Parathyroid adenoma (tissue), 2 donors: ENCODE data around the gene CLIC3.

ENCODE experiments used
- H2AFZ ChIP-seq: fragments of 300-600 bp; sonication (generic); one replicate; pipeline ENCODE4 v1.7.0; 2017; ENCODE audit warnings: antibody characterized with exemption, mild to moderate bottlenecking
- H3K27ac ChIP-seq: fragments of 300-600 bp; sonication (generic); one replicate; pipeline ENCODE4 v1.7.0; 2017
- H3K27me3 ChIP-seq: fragments of 300-600 bp; sonication (generic); one replicate; pipeline ENCODE4 v1.7.0; 2017; ENCODE audit warnings: low read length; ENCODE audit not compliant: control insufficient read depth, insufficient read depth
- H3K36me3 ChIP-seq: fragments of 300-600 bp; sonication (generic); one replicate; pipeline ENCODE4 v1.7.0; 2017; ENCODE audit warnings: low read length; ENCODE audit not compliant: control insufficient read depth, insufficient read depth
- H3K4me1 ChIP-seq: fragments of 300-600 bp; sonication (generic); one replicate; pipeline ENCODE4 v1.7.0; 2017; ENCODE audit warnings: control low read depth
- H3K4me2 ChIP-seq: fragments of 300-600 bp; sonication (generic); one replicate; pipeline ENCODE4 v1.7.0; 2017; ENCODE audit warnings: low read length
- H3K4me3 ChIP-seq: fragments of 300-600 bp; sonication (generic); one replicate; pipeline ENCODE4 v1.7.0; 2017; ENCODE audit warnings: low read depth, low read length
- H3K79me2 ChIP-seq: fragments of 300-600 bp; sonication (generic); one replicate; pipeline ENCODE4 v1.7.0; 2017; ENCODE audit warnings: control low read depth
- H3K9ac ChIP-seq: fragments of 300-600 bp; sonication (generic); one replicate; pipeline ENCODE4 v1.7.0; 2017; ENCODE audit warnings: mild to moderate bottlenecking
- H3K9me3 ChIP-seq: fragments of 300-600 bp; sonication (generic); one replicate; pipeline ENCODE4 v1.7.0; 2017; ENCODE audit warnings: low read length; ENCODE audit not compliant: control insufficient read depth
- CTCF ChIP-seq: fragments of 300-600 bp; sonication (generic); IDR thresholded peaks from one replicate; pipeline ENCODE4 v1.7.0; 2017; ENCODE audit warnings: antibody characterized with exemption, mild to moderate bottlenecking
- donor health status: primary hyperparathyroidism.

Gene CLIC3

DNA sequence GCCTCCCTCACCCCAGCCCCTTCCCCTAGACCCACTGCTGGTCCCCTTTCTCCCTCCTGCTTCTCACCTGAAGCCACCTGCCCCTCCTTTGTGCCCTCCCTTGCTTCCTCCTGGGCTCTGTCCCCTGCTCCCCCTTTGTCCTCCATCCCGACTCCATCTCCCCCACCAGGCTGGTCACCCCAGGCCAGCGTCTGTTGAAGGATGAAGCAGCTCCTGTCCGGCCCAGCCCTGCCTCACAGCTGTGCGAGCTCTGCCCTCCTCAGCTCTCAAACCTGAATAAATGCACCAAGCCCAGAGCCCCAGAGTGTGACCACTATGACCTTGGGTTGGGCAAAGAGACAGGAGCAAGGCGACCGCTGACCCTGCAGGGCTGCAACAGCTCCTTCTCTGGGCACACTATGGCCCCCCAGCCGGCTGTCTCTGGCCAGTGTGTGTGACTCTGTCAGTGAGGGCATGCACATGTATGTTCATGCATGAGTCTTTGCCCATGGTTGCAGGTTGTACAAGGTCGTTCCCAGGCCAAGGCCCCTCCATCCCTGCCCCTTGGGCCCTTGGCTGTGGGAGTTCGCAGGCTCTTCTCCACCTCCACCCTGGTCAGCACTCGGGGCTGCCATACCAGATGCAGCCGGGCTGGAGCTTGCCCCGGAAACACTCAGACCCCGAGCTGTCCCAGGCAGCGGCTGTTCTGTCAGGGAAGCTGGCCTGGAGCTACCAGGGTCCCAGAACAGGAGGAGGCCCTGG is 41.0 kb downstream of the CLIC3 start:
- no peak overlapping the region for H3K9ac ChIP-seq
- no peak overlapping the region for H3K27ac ChIP-seq
- no peaks in the 10 kb centered on the region for H3K27me3 ChIP-seq
- no peaks in the 10 kb centered on the region for H3K79me2 ChIP-seq
- H3K4me1 ChIP-seq: no peaks in the 10 kb centered on the region
- H2AFZ ChIP-seq: no peak overlapping the region
- no peaks in the 10 kb centered on the region for H3K9me3 ChIP-seq
- no peak for TF ChIP-seq CTCF
- H3K4me3 ChIP-seq: no peak overlapping the region
- H3K4me2 ChIP-seq: no peak overlapping the region
- H3K36me3 ChIP-seq: no peaks in the 10 kb centered on the region

DNA sequence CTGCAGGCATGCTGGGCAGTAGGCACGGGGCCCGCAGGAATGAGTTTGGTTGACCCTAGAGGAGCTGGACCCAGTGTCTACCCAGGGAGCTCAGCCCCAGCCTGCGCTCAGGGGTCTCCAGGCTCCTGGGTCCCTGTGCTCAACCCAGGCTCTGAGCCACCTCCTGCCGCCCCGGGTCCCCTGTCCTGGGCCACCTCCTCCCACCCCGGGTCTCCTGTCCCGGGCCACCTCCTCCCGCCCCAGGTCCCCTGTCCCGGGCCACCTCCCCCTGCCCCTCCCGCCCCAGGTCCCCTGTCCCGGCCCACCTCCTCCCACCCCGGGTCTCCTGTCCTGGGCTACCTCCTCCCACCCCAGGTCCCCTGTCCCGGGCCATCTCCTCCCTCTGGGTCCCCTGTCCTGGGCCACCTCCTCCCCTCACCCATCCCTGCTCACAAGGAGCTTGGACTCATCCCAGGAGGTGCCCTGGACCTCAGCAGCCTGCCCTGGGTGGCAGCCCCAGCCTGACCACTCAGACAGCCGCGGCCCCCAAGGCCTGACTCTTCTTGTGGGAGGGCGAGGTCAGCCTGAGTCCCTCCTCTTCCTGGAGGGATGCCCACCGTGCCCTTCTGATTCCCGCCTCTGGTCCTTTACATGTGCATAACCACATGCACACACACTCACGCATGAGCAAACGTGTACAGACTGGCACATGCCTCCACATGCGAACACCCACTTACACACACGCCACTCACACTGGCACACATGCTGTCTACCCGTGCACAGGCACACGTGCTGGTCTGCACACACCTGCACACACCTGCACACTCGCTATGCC is 41.9 kb downstream of the CLIC3 start:
- Histone ChIP-seq H3K4me1 (no peaks in the 10 kb centered on the region), H3K9me3 (no peaks in the 10 kb centered on the region), H3K36me3 (no peaks in the 10 kb centered on the region), H3K79me2 (no peaks in the 10 kb centered on the region), H3K4me3 (no peak overlapping the region), H3K4me2 (no peak overlapping the region), H3K27ac (no peak overlapping the region), H3K27me3 (no peaks in the 10 kb centered on the region), H3K9ac (no peak overlapping the region), H2AFZ (no peak overlapping the region)
- no peak for TF ChIP-seq CTCF

DNA sequence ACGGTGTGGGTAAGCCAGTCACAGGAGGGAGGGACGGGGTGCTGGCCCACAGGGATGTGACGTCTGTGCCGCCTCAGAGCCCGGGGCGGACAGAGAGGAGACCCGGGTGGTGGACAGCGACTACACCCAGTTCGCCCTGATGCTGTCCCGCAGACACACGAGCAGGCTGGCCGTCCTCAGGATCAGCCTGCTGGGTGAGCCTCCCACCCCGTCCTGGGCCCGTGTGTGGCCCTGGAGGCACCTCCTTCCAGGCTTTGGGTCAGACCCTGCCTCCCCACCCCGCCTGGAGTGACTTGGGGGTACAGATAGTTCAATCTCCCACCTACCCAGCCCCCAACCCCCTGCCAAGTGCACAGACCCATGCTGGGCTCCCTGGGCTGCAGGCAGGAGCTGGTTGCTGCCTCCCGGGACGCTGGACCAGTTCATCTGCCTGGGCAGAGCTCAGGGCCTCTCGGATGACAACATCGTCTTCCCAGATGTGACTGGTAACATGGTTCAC is 42.5 kb downstream of the CLIC3 start:
- TF ChIP-seq CTCF: no peak
- Histone ChIP-seq H2AFZ (no peak overlapping the region), H3K27ac (no peak overlapping the region), H3K9ac (no peak overlapping the region), H3K79me2 (no peaks in the 10 kb centered on the region), H3K4me1 (no peaks in the 10 kb centered on the region), H3K4me2 (no peak overlapping the region), H3K4me3 (no peak overlapping the region), H3K27me3 (no peaks in the 10 kb centered on the region), H3K36me3 (no peaks in the 10 kb centered on the region), H3K9me3 (no peaks in the 10 kb centered on the region)

GRCh38 chr9:136952876-136953770 is 43.2 kb downstream of the CLIC3 start:
- TF ChIP-seq CTCF: no peak
- H3K27ac ChIP-seq: no peak overlapping the region

More at GRCh38 chr9:136952876-136953770, 43.2 kb downstream of the CLIC3 start:
- no peaks in the 10 kb centered on the region for H3K4me1 ChIP-seq
- H3K79me2 ChIP-seq: no peaks in the 10 kb centered on the region
- H3K4me3 ChIP-seq: no peak overlapping the region
- no peak overlapping the region for H2AFZ ChIP-seq
- H3K9me3 ChIP-seq: no peaks in the 10 kb centered on the region
- H3K4me2 ChIP-seq: no peak overlapping the region
- H3K27me3 ChIP-seq: no peaks in the 10 kb centered on the region
- no peaks in the 10 kb centered on the region for H3K36me3 ChIP-seq
- no peak overlapping the region for H3K9ac ChIP-seq
